ENCODE measurements around the gene ARHGEF4. TPM values are rescaled to one million over a fixed set of nuclear protein-coding genes. Genes with fewer than 3 reads are reported as not detected.

The ARHGEF4 gene
- total RNA-seq, 1 donor from 2014 or later, result 74.8 TPM

GRCh38 chr2:130891966-130892365, 55.3 kb downstream of the ARHGEF4 start:
- TF ChIP-seq CTCF (IDR thresholded peaks at IDR 0.05; ENCODE audit: insufficient read depth, low read length, severe bottlenecking), result no peak

GRCh38 chr2:130892793-130893785, 56.4 kb downstream of the ARHGEF4 start:
- no peaks in the 10 kb centered on the region for H3K36me3 ChIP-seq (ENCODE audit: control insufficient read depth, insufficient read depth, low read length)
- no peaks in the 10 kb centered on the region for H3K27me3 ChIP-seq (ENCODE audit: control insufficient read depth, insufficient read depth, low read length)
- DNase-seq (ENCODE audit: low read depth) (no peak), FAIRE-seq (no peak)
- no peak for TF ChIP-seq CTCF (IDR thresholded peaks at IDR 0.05; ENCODE audit: insufficient read depth, low read length, severe bottlenecking)
- no peak overlapping the region for H3K4me3 ChIP-seq (ENCODE audit: low read depth, low read length)

More at GRCh38 chr2:130891966-130892365, 55.3 kb downstream of the ARHGEF4 start:
- Histone ChIP-seq H3K36me3 (ENCODE audit: control insufficient read depth, insufficient read depth, low read length) (peaks cover 3% of the 10 kb centered on the region), H3K27me3 (ENCODE audit: control insufficient read depth, insufficient read depth, low read length) (no peaks in the 10 kb centered on the region), H3K4me3 (ENCODE audit: low read depth, low read length) (no peak overlapping the region)
- no peak for DNase-seq (ENCODE audit: low read depth)
- no peak for FAIRE-seq

- no peak for TF ChIP-seq CTCF (IDR thresholded peaks at IDR 0.05; ENCODE audit: insufficient read depth, low read length, severe bottlenecking)
- DNase-seq (ENCODE audit: low read depth), result peak; percentile 58
- H3K36me3 ChIP-seq (ENCODE audit: control insufficient read depth, insufficient read depth, low read length), result no peaks in the 10 kb centered on the region
- H3K4me3 ChIP-seq (ENCODE audit: low read depth, low read length), result no peak overlapping the region
- peak; percentile 68 for FAIRE-seq
- no peaks in the 10 kb centered on the region for H3K27me3 ChIP-seq (ENCODE audit: control insufficient read depth, insufficient read depth, low read length)
Observed at GRCh38 chr2:130894326-130894942, 57.7 kb downstream of the ARHGEF4 start.

- Histone ChIP-seq H3K36me3 (ENCODE audit: control insufficient read depth, insufficient read depth, low read length) (peaks cover 1% of the 10 kb centered on the region), H3K27me3 (ENCODE audit: control insufficient read depth, insufficient read depth, low read length) (no peaks in the 10 kb centered on the region), H3K4me3 (ENCODE audit: low read depth, low read length) (no peak overlapping the region)
- DNase-seq (ENCODE audit: low read depth), result no peak
- TF ChIP-seq CTCF (IDR thresholded peaks at IDR 0.05; ENCODE audit: insufficient read depth, low read length, severe bottlenecking), result no peak
- no peak for FAIRE-seq
Observed at GRCh38 chr2:130896813-130897212, 60.1 kb downstream of the ARHGEF4 start.

- no peak overlapping the region for H3K4me3 ChIP-seq (ENCODE audit: low read depth, low read length)
- H3K36me3 ChIP-seq (ENCODE audit: control insufficient read depth, insufficient read depth, low read length), result peaks cover 1% of the 10 kb centered on the region
- DNase-seq (ENCODE audit: low read depth) (no peak), FAIRE-seq (peak; percentile 32)
- H3K27me3 ChIP-seq (ENCODE audit: control insufficient read depth, insufficient read depth, low read length), result no peaks in the 10 kb centered on the region
- no peak for TF ChIP-seq CTCF (IDR thresholded peaks at IDR 0.05; ENCODE audit: insufficient read depth, low read length, severe bottlenecking)
Observed at GRCh38 chr2:130898553-130898952, 61.8 kb downstream of the ARHGEF4 start.
